Heart left ventricle (tissue), 16 donors: Measurements from ENCODE around the gene MRPS9. TPM values are rescaled to one million over a fixed set of nuclear protein-coding genes. Genes with fewer than 3 reads are reported as not detected.

ENCODE experiments used
- ATAC-seq, 4 donors: fragments of 200-7000 bp; cut with Tn5 transposase; one replicate each; pipeline ENCODE4 v1.9.1; 2020 to 2022; ENCODE audit warnings: moderate library complexity in 4 of 4, mild to moderate bottlenecking in 3 of 4, moderate number of reproducible peaks in 1 of 4
- DNase-seq, 5 donors: peaks; one replicate each; pipeline ENCODE4 v3.0.0-alpha.2; 2020
- H3K27ac ChIP-seq, 12 donors: fragments of 200-600 bp; sonication (generic) in 4 of 12; one replicate each; pipeline versions ENCODE4 v1.5.0 to v1.8.0; 2016 to 2022; ENCODE audit warnings: mild to moderate bottlenecking in 2 of 12
- H3K27me3 ChIP-seq, 9 donors: fragments of 200-600 bp; sonication (generic) in 2 of 9; one replicate each; pipeline versions ENCODE4 v1.5.1 to v1.8.0; 2016 to 2022; ENCODE audit warnings: mild to moderate bottlenecking in 3 of 9
- H3K36me3 ChIP-seq, 9 donors: fragments of 200-600 bp; sonication (generic) in 2 of 9; one replicate each; pipeline versions ENCODE4 v1.5.0 to v1.8.0; 2018 to 2022; ENCODE audit warnings: mild to moderate bottlenecking in 2 of 9
- H3K4me1 ChIP-seq, 12 donors: fragments of 200-600 bp; sonication (generic) in 4 of 12; one replicate each; pipeline versions ENCODE4 v1.5.0 to v1.8.0; 2016 to 2022; ENCODE audit warnings: mild to moderate bottlenecking in 3 of 12
- H3K4me3 ChIP-seq, 12 donors: fragments of 200-600 bp; sonication (generic) in 4 of 12; one replicate each; pipeline versions ENCODE4 v1.5.0 to v1.8.0; 2017 to 2022; ENCODE audit warnings: mild to moderate bottlenecking in 9 of 12, moderate library complexity in 4 of 12
- H3K9me3 ChIP-seq, 12 donors: fragments of 200-600 bp; sonication (generic) in 4 of 12; one replicate each; pipeline versions ENCODE4 v1.5.0 to v1.8.0; 2016 to 2022; ENCODE audit warnings: mild to moderate bottlenecking in 1 of 12
- CTCF ChIP-seq, 12 donors: fragments of 200-600 bp; sonication (generic) in 4 of 12; IDR thresholded peaks; one replicate each; pipeline versions ENCODE4 v1.5.0 to v1.8.0; 2018 to 2022; ENCODE audit warnings: antibody characterized with exemption in 12 of 12, mild to moderate bottlenecking in 5 of 12
- POLR2A ChIP-seq, 2 donors: fragments of 450-650 bp; IDR thresholded peaks; one replicate each; pipeline ENCODE4 v1.6.1; 2017; ENCODE audit warnings: antibody characterized with exemption in 2 of 2, mild to moderate bottlenecking in 2 of 2, moderate library complexity in 2 of 2
- WGBS, 4 donors: extraction: QIAGEN DNeasy Blood & Tissue Kit in 2 of 4; methylation state at CpG; one replicate each; pipeline versions ENCODE4 v1.1.5 to v1.1.7; 2013 to 2018; 5-methylcytosine and 5-hydroxymethylcytosine counted together
- intact Hi-C, 10 donors: fragments of 100-400 bp; cut with DNase I; formaldehyde crosslinking; loops; one replicate each; pipeline versions ENCODE4 v1.11.1 to v1.14.2; 2022
- polyA plus RNA-seq, 2 donors: library from polyadenylated mRNA; stranded (reverse); fragments of 200-250 nt; gene quantifications; one replicate each; pipeline ENCODE4 v1.2.3, GENCODE V29; 2013
- total RNA-seq, 9 donors: library from RNA; depleted of rRNA in 2 of 9; stranded (reverse); fragments of >200 nt in 2 of 9; fragmentation: NEBNext Ultra II Directional in 3 of 9; extraction: Animal tissue kit (Norgen Biotek cat#: 25700) in 3 of 9; gene quantifications; one replicate each; pipeline versions ENCODE4 v1.1.0 to v1.2.4, GENCODE V29; 2016 to 2023
- donor health status: ischemic (EF 13 %, LVEDD 7.1; RV severe dilation, severe dysfunction).
- donor health status: healthy with polysubstance abuse.
- donor health status: DM: no; HTN: yes; CAD: no.
- donor health status: DM: no; HTN: no; CAD: no.
- donor health status: ischemic (EF 25% LVEDD 6.9; RV normal size, moderate dysfunction).
- donor health status: ischemic (EF 25% LVEDD 5.7; RV mildly dilated, moderate dysfunction).
- donor health status: healthy.
- donor health status: DM: yes; HTN: yes; CAD: no.
- donor health status: ischemic (EF 35%, LVEDD 5.7; RV mildly dilated, moderate dysfunction).
- donor health status: nonischemic (EF 11% LVEDD 7.7; RV severe dilation, severe dysfunction).
- donor health status: DM: yes; HTN: yes; CAD: no.
- donor health status: PGD.
- donor health status: ischemic (EF 29% LVEDD 5.4; RV normal size, mild dysfunction).
- donor health status: nonischemic (EF 23%, LVEDD 6.1; RV moderate dilation, normal function).

MRPS9 gene
- total and polyA plus RNA-seq, 11 donors = 37.6 to 92.8 (median 63.9) TPM

- intact Hi-C loops = no loop called here
- Histone ChIP-seq H3K36me3 (peaks cover 0 to 83% (median 35%) of the 10 kb centered on the region in 9 donors), H3K4me3 (no peak overlapping the region), H3K27me3 (no peaks in the 10 kb centered on the region), H3K4me1 (no peaks in the 10 kb centered on the region), H3K27ac (no peak overlapping the region), H3K9me3 (no peaks in the 10 kb centered on the region)
- no peak for TF ChIP-seq CTCF (IDR thresholded peaks at IDR 0.05)
- no peak for TF ChIP-seq POLR2A (IDR thresholded peaks at IDR 0.05)
- no peak for ATAC-seq
- DNase-seq = no peak
- 91 to 96% (median 94%) methylated on average over 5 of the region's 5 CpGs for WGBS, 4 donors
Observed at GRCh38 chr2:105092797-105093196, 54.9 kb downstream of the MRPS9 start.

GRCh38 chr2:105099153-105099552 is 61.3 kb downstream of the MRPS9 start:
- no peak for ATAC-seq
- H3K9me3 ChIP-seq = no peaks in the 10 kb centered on the region
- WGBS, 4 donors = 93 to 99% (median 96%) methylated on average over 1 of the region's 1 CpG
- H3K27ac ChIP-seq = no peak overlapping the region
- no peaks in the 10 kb centered on the region for H3K4me1 ChIP-seq
- H3K4me3 ChIP-seq = no peak overlapping the region
- H3K36me3 ChIP-seq = peaks cover 0 to 77% (median 54%) of the 10 kb centered on the region in 9 donors
- H3K27me3 ChIP-seq = no peaks in the 10 kb centered on the region
- intact Hi-C loops = no loop called here
- DNase-seq = no peak
- TF ChIP-seq CTCF (IDR thresholded peaks at IDR 0.05) (no peak), POLR2A (IDR thresholded peaks at IDR 0.05) (no peak)

GRCh38 chr2:105100046-105100840 is 62.4 kb downstream of the MRPS9 start:
- H3K4me1 ChIP-seq = no peaks in the 10 kb centered on the region
- intact Hi-C loops = no loop called here
- TF ChIP-seq CTCF (IDR thresholded peaks at IDR 0.05) (no peak), POLR2A (IDR thresholded peaks at IDR 0.05) (no peak)
- no peaks in the 10 kb centered on the region for H3K9me3 ChIP-seq
- DNase-seq (no peak), ATAC-seq (no peak)
- 87 to 95% (median 88%) methylated on average over 9 of the region's 9 CpGs for WGBS, 4 donors
- no peaks in the 10 kb centered on the region for H3K27me3 ChIP-seq
- H3K4me3 ChIP-seq = no peak overlapping the region
- peaks cover 0 to 67% (median 45%) of the 10 kb centered on the region in 9 donors for H3K36me3 ChIP-seq
- H3K27ac ChIP-seq = no peak overlapping the region

GRCh38 chr2:105102001-105102400 is 64.1 kb downstream of the MRPS9 start:
- DNase-seq (no peak), ATAC-seq (peak in 1 of 4 donors; percentile 12)
- Histone ChIP-seq H3K4me3 (no peak overlapping the region), H3K4me1 (no peaks in the 10 kb centered on the region), H3K27me3 (no peaks in the 10 kb centered on the region), H3K9me3 (no peaks in the 10 kb centered on the region), H3K36me3 (peaks cover 0 to 49% (median 41%) of the 10 kb centered on the region in 9 donors), H3K27ac (no peak overlapping the region)
- intact Hi-C loops = no loop called here
- TF ChIP-seq CTCF (IDR thresholded peaks at IDR 0.05) = no peak
- no peak for TF ChIP-seq POLR2A (IDR thresholded peaks at IDR 0.05)
- 89 to 91% (median 90%) methylated on average over 12 of the region's 12 CpGs for WGBS, 4 donors
